Adrenal gland (tissue), 12 donors: ENCODE measurements around the gene RGS6. TPM values are rescaled to one million over a fixed set of nuclear protein-coding genes. Genes with fewer than 3 reads are reported as not detected.

Source experiments
- DNase-seq, 7 donors: peaks; one replicate each; pipeline ENCODE4 v3.0.0-alpha.2; 2019 to 2020
- H3K27ac ChIP-seq, 5 donors: fragments of 200-600 bp; sonication (generic) in 4 of 5; 1 replicate in 3 of 5; 2 replicates in 2 of 5; pipeline versions ENCODE4 v1.5.1 to v1.8.0; 2016 to 2020; ENCODE audit warnings: mild to moderate bottlenecking in 1 of 5
- H3K27me3 ChIP-seq: fragments of 200-600 bp; 2 replicates; pipeline ENCODE4 v1.8.0; 2021
- H3K36me3 ChIP-seq, 2 donors: fragments of 200-600 bp; replicated peaks in 1 of 2; 1 replicate in 1 of 2; 2 replicates in 1 of 2; pipeline versions ENCODE4 v1.5.1 to v1.8.0; 2018 to 2022
- H3K4me1 ChIP-seq, 2 donors: fragments of 200-600 bp; replicated peaks in 1 of 2; 1 replicate in 1 of 2; 2 replicates in 1 of 2; pipeline versions ENCODE4 v1.5.1 to v1.8.0; 2018 to 2021
- H3K4me3 ChIP-seq, 4 donors: fragments of 200-600 bp; sonication (generic) in 3 of 4; one replicate each; pipeline ENCODE4 v1.5.1; 2016 to 2018
- H3K9me3 ChIP-seq, 3 donors: fragments of 200-600 bp; sonication (generic) in 1 of 3; replicated peaks in 1 of 3; 1 replicate in 2 of 3; 2 replicates in 1 of 3; pipeline versions ENCODE4 v1.5.1 to v1.8.0; 2016 to 2021
- CTCF ChIP-seq, 6 experiments: fragments of 450-650 bp in 4 of 6; fragments of 200-600 bp in 2 of 6; sonication (generic) in 1 of 6; IDR thresholded peaks; 1 replicate in 5 of 6; 2 replicates in 1 of 6; pipeline versions ENCODE4 v1.5.1 to v1.8.0; 2016 to 2021; ENCODE audit warnings: antibody characterized with exemption in 6 of 6, mild to moderate bottlenecking in 2 of 6, moderate library complexity in 1 of 6
- POLR2A ChIP-seq, 2 donors: fragments of 450-650 bp; IDR thresholded peaks; one replicate each; pipeline ENCODE4 v1.6.1; 2017; ENCODE audit warnings: antibody characterized with exemption in 2 of 2, mild to moderate bottlenecking in 2 of 2, moderate library complexity in 1 of 2
- WGBS, 4 donors: extraction: QIAGEN DNeasy Blood & Tissue Kit in 2 of 4; methylation state at CpG; one replicate each; pipeline versions ENCODE4 v1.1.5 to v1.1.7; 2013 to 2017; 5-methylcytosine and 5-hydroxymethylcytosine counted together
- intact Hi-C, 2 donors: fragments of 100-400 bp; cut with DNase I; formaldehyde crosslinking; loops; one replicate each; pipeline versions ENCODE4 v1.14.1 to v1.15.0; 2022 to 2023
- polyA plus RNA-seq, 3 donors: library from polyadenylated mRNA; stranded (reverse); fragments of 200-250 nt in 2 of 3; fragments of 350-450 nt in 1 of 3; fragmentation: Illumina TruSeq in 1 of 3; extraction: RNeasy Lipid Tissue Mini Kit (QIAGEN cat#74804) in 1 of 3; gene quantifications; one replicate each; pipeline ENCODE4 v1.2.3, GENCODE V29; 2013 to 2014
- total RNA-seq, 9 donors: library from RNA; depleted of rRNA in 4 of 9; stranded (reverse); fragments of >200 nt in 4 of 9; fragments of 120-200 nt in 1 of 9; fragmentation: NEBNext Ultra II Directional in 1 of 9; extraction: Animal tissue kit (Norgen Biotek cat#: 25700) in 1 of 9; gene quantifications; one replicate each; pipeline versions ENCODE4 v1.1.0 to v1.2.4, GENCODE V29; 2013 to 2023
- donor health status: healthy with polysubstance abuse.
- donor health status: Bipolar disorder and iron deficiency.
- donor health status: DM: yes; HTN: yes; CAD: no.
- donor health status: DM: no; HTN: no; CAD: no.
- donor health status: DM: no; HTN: no; CAD: no.
- donor health status: DM: yes; HTN: yes; CAD: no.

Gene RGS6
- total and polyA plus RNA-seq, 12 donors: 0.06 to 4.3 (median 0.41) TPM; not detected in 1

GRCh38 chr14:72547999-72548398 lies 615.8 kb downstream of the RGS6 start:
- intact Hi-C loops: no loop called here

DNA sequence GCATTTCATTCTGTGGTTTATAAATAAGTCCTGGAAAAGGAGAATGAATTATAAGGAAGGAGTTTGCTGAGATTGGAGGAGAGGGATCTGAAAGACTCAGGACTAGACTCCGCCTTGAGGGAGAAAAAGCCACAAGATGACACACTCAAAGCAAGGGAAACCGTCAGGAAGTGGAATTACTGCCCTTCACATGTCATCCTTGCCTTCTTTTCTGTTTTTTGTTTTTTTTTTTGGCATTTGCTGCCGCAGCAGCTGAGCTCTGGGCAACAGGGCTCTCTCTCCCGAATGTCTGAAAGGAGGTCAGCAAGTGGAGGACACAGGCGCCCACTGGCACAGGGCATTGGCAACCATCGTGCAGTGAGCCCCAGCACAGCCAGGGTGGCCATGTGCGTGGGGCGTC lies 616.8 kb downstream of the RGS6 start:
- Histone ChIP-seq H3K27me3 (no peaks in the 10 kb centered on the region), H3K9me3 (no peaks in the 10 kb centered on the region), H3K4me1 (no peaks in the 10 kb centered on the region), H3K36me3 (no peaks in the 10 kb centered on the region), H3K27ac (no peak overlapping the region), H3K4me3 (no peak overlapping the region)
- TF ChIP-seq CTCF (IDR thresholded peaks at IDR 0.05): no peak
- TF ChIP-seq POLR2A (IDR thresholded peaks at IDR 0.05): no peak
- no peak for DNase-seq
- intact Hi-C loops: no loop called here
- 56 to 65% (median 59%) methylated on average over 7 to 8 of the region's 8 CpGs for WGBS, 4 donors

More at GRCh38 chr14:72547999-72548398, 615.8 kb downstream of the RGS6 start:
- Histone ChIP-seq H3K9me3 (no peaks in the 10 kb centered on the region), H3K4me1 (no peaks in the 10 kb centered on the region), H3K27ac (no peak overlapping the region), H3K27me3 (no peaks in the 10 kb centered on the region), H3K4me3 (no peak overlapping the region), H3K36me3 (no peaks in the 10 kb centered on the region)
- WGBS, 4 donors: 89 to 95% (median 92%) methylated on average over 9 of the region's 9 CpGs
- TF ChIP-seq POLR2A (IDR thresholded peaks at IDR 0.05): no peak
- TF ChIP-seq CTCF (IDR thresholded peaks at IDR 0.05): no peak
- no peak for DNase-seq

DNA sequence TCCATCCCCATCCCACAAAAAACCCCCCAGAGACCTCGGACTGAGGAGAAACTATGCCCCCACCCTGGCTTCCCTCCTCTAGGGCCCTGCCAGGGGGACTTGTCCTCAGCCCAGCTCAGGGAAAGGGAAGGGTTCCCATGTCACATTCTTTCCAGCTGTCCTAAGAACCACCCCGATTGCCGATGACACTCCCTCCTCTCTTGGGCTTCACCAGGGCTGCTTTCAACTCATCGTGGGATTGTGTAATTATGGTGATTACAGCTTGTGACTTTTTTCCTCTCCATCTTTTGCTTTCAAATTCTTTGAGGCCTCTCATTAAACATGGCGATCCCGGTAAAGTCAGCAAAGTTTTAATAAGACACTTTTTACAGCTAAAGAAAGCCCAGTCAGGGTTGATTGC lies 617.6 kb downstream of the RGS6 start:
- Histone ChIP-seq H3K4me3 (no peak overlapping the region), H3K27ac (no peak overlapping the region), H3K9me3 (no peaks in the 10 kb centered on the region), H3K4me1 (no peaks in the 10 kb centered on the region), H3K27me3 (no peaks in the 10 kb centered on the region), H3K36me3 (no peaks in the 10 kb centered on the region)
- intact Hi-C loops: no loop called here
- DNase-seq: no peak
- no peak for TF ChIP-seq POLR2A (IDR thresholded peaks at IDR 0.05)
- 74 to 84% (median 82%) methylated on average over 6 of the region's 6 CpGs for WGBS, 4 donors

GRCh38 chr14:72550513-72550912 lies 618.3 kb downstream of the RGS6 start:
- DNase-seq: no peak
- Histone ChIP-seq H3K27me3 (no peaks in the 10 kb centered on the region), H3K27ac (no peak overlapping the region), H3K9me3 (no peaks in the 10 kb centered on the region), H3K36me3 (no peaks in the 10 kb centered on the region), H3K4me1 (no peaks in the 10 kb centered on the region), H3K4me3 (no peak overlapping the region)
- intact Hi-C loops: no loop called here
- 85 to 96% (median 90%) methylated on average over 4 of the region's 4 CpGs for WGBS, 4 donors
- TF ChIP-seq POLR2A (IDR thresholded peaks at IDR 0.05) (no peak), CTCF (IDR thresholded peaks at IDR 0.05) (no peak)

DNA sequence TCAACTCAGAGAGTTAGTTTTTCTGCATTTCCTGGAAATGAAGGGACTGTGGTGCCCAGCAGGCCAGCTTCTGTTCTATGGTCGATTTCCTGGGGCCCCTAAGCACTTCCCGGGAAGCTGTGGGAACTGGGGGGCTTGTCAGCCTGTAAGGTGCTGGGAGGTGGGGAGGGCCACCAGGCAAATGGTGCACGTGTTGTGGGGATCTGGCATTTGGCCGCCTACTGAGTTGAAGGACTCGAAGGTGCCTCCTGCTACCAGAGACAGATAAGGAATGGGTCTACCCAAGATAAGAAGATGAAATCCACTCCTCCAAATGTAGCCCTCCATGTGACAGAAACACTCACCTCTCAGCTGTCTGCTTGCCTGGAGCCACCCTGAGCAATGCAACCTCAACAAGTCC lies 620.0 kb downstream of the RGS6 start:
- Histone ChIP-seq H3K27ac (no peak overlapping the region), H3K4me1 (no peaks in the 10 kb centered on the region), H3K27me3 (no peaks in the 10 kb centered on the region), H3K36me3 (no peaks in the 10 kb centered on the region), H3K9me3 (no peaks in the 10 kb centered on the region), H3K4me3 (no peak overlapping the region)
- DNase-seq: no peak
- TF ChIP-seq POLR2A (IDR thresholded peaks at IDR 0.05): no peak
- no peak for TF ChIP-seq CTCF (IDR thresholded peaks at IDR 0.05)
- WGBS, 4 donors: 63 to 71% (median 68%) methylated on average over 5 of the region's 5 CpGs
- intact Hi-C loops: no loop called here
